ENCODE results near the gene ACOXL.
"Not testable (repeated sequence)": the region's sequence is repeated elsewhere in the genome, so short reads cannot be mapped to it uniquely, and the experiment has no call there.

DNA sequence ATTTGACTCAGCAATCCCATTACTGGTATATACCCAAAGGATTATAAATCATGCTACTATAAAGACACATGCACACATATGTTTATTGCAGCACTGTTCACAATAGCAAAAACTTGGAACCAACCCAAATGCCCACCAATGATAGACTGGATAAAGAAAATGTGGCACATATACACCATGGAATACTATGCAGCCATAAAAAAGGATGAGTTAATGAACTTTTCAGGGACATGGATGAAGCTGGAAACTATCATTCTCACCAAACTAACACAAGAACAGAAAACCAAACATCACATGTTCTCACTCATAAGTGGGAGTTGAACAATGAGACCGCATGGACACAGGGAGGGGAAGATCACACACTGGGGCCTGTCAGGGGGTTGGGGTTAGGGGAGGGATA is 350.3 kb downstream of the ACOXL start:
- TF ChIP-seq POLR2A (IDR thresholded peaks at IDR 0.05; ENCODE audit: low read length); GATA1 (IDR thresholded peaks at IDR 0.05; ENCODE audit: low read depth, low read length): not testable (repeated sequence)

All from erythroblast (primary cell).